ENCODE data around the gene AQP9. TPM values are rescaled to one million over a fixed set of nuclear protein-coding genes. Genes with fewer than 3 reads are reported as not detected.

The AQP9 gene
- total RNA-seq, 1 donor from 2014 or later, result 0.43 TPM

Other genes starting within 250 kb of the AQP9 start
- gene ALDH1A2, start 72.7 kb upstream of the AQP9 start, total RNA-seq, result 9.3 TPM

All from ascending aorta (tissue), 1 donor.